ENCODE data around the gene ANKRD36.
"Not testable (repeated sequence)": the region's sequence is repeated elsewhere in the genome, so short reads cannot be mapped to it uniquely, and the experiment has no call there.

DNA sequence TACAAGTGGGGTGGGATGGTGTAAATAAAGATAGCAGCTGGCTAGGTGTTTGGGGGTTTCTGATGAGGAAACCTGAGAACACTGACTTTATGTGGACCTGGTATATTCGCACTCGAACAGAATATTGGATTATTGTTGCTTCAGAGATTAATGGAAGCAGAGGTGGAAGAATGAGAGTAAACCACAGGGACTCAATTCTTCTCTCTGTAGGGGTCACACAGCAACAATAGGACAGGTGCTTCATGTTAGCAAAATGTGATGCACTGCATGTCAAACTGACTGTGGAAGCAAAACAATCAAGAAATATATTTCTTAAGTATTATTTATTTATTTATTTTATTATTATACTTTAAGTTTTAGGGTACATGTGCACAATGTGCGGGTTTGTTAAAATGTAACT lies 53.6 kb downstream of the ANKRD36 start:
- TF ChIP-seq, protein P1, sequence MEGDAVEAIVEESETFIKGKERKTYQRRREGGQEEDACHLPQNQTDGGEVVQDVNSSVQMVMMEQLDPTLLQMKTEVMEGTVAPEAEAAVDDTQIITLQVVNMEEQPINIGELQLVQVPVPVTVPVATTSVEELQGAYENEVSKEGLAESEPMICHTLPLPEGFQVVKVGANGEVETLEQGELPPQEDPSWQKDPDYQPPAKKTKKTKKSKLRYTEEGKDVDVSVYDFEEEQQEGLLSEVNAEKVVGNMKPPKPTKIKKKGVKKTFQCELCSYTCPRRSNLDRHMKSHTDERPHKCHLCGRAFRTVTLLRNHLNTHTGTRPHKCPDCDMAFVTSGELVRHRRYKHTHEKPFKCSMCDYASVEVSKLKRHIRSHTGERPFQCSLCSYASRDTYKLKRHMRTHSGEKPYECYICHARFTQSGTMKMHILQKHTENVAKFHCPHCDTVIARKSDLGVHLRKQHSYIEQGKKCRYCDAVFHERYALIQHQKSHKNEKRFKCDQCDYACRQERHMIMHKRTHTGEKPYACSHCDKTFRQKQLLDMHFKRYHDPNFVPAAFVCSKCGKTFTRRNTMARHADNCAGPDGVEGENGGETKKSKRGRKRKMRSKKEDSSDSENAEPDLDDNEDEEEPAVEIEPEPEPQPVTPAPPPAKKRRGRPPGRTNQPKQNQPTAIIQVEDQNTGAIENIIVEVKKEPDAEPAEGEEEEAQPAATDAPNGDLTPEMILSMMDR (IDR thresholded peaks at IDR 0.05; ENCODE audit: low read length), result not testable (repeated sequence)
- not testable (repeated sequence) for TF ChIP-seq EZH2 (IDR thresholded peaks at IDR 0.05; ENCODE audit: borderline replicate concordance, low read length)

Measured in OCI-LY1 (cell line).